SH-SY5Y (cell line): Measurements from ENCODE around the gene TMEM94.

Experiments
- GATA2 ChIP-seq: IDR thresholded peaks from 2 replicates; pipeline ENCODE4 v1.6.1; 2011; ENCODE audit warnings: mild to moderate bottlenecking, low read depth, low read length
- GATA3 ChIP-seq: IDR thresholded peaks from 2 replicates; pipeline ENCODE4 v1.6.1; 2011; ENCODE audit warnings: low read depth, mild to moderate bottlenecking, low read length, moderate library complexity

TMEM94 gene

GRCh38 chr17:75482098-75482942, 25.9 kb downstream of the TMEM94 start:
- no peak for TF ChIP-seq GATA2

- no peak for TF ChIP-seq GATA3
- TF ChIP-seq GATA2 = no peak
Measured at GRCh38 chr17:75485688-75486087, 29.3 kb downstream of the TMEM94 start.

- no peak for TF ChIP-seq GATA2
- TF ChIP-seq GATA3 = no peak
Measured at GRCh38 chr17:75486151-75486550, 29.7 kb downstream of the TMEM94 start.

- no peak for TF ChIP-seq GATA3
Measured at GRCh38 chr17:75486951-75487350, 30.5 kb downstream of the TMEM94 start.

- TF ChIP-seq GATA3 (no peak), GATA2 (no peak)
Measured at GRCh38 chr17:75487351-75488070, 31.1 kb downstream of the TMEM94 start.

GRCh38 chr17:75488693-75489510, 32.5 kb downstream of the TMEM94 start:
- TF ChIP-seq GATA2 (no peak), GATA3 (no peak)

- TF ChIP-seq GATA2 (no peak), GATA3 (no peak)
Measured at GRCh38 chr17:75489511-75489955, 33.1 kb downstream of the TMEM94 start.

- TF ChIP-seq GATA3 (no peak), GATA2 (no peak)
Measured at GRCh38 chr17:75490173-75490743, 33.8 kb downstream of the TMEM94 start.

- no peak for TF ChIP-seq GATA3
- no peak for TF ChIP-seq GATA2
Measured at GRCh38 chr17:75490953-75491649, 34.7 kb downstream of the TMEM94 start.

GRCh38 chr17:75491680-75492079, 35.2 kb downstream of the TMEM94 start:
- TF ChIP-seq GATA2 (no peak), GATA3 (no peak)

GRCh38 chr17:75492555-75493168, 36.2 kb downstream of the TMEM94 start:
- TF ChIP-seq GATA3 (no peak), GATA2 (no peak)

GRCh38 chr17:75493476-75494129, 37.2 kb downstream of the TMEM94 start:
- no peak for TF ChIP-seq GATA2
- TF ChIP-seq GATA3 = no peak
